CD14-positive monocyte (primary cell): Measurements from ENCODE around the gene PARG. TPM values are rescaled to one million over a fixed set of nuclear protein-coding genes. Genes with fewer than 3 reads are reported as not detected.

ENCODE experiments used
- DNase-seq, 3 donors: peaks; one replicate each; pipeline ENCODE4 v3.0.0-alpha.2; 2011 to 2022
- H2AFZ ChIP-seq: 2 replicates; pipeline ENCODE4 v1.6.0; 2012; ENCODE audit warnings: mild to moderate bottlenecking, low read depth, low read length, inconsistent platforms; ENCODE audit not compliant: insufficient read depth, poor library complexity, severe bottlenecking
- H3K27ac ChIP-seq, 2 donors: 1 replicate in 1 of 2; 2 replicates in 1 of 2; pipeline ENCODE4 v1.5.1; 2012 to 2013; ENCODE audit warnings: low read length in 2 of 2, control low read depth in 1 of 2, inconsistent platforms in 1 of 2, low read depth in 1 of 2, mild to moderate bottlenecking in 1 of 2
- H3K27me3 ChIP-seq, 2 donors: one replicate each; pipeline versions ENCODE4 v1.6.0 to v1.6.1; 2011 to 2013; ENCODE audit warnings: low read length in 2 of 2; ENCODE audit not compliant: control insufficient read depth in 2 of 2, insufficient read depth in 2 of 2
- H3K36me3 ChIP-seq, 2 donors: replicated peaks in 1 of 2; 1 replicate in 1 of 2; 2 replicates in 1 of 2; pipeline versions ENCODE4 v1.5.1 to v1.6.1; 2012 to 2013; ENCODE audit warnings: low read length in 2 of 2, control low read depth in 1 of 2, inconsistent platforms in 1 of 2, mild to moderate bottlenecking in 1 of 2; ENCODE audit not compliant: insufficient read depth in 2 of 2, control insufficient read depth in 1 of 2
- H3K4me1 ChIP-seq, 2 donors: 1 replicate in 1 of 2; 2 replicates in 1 of 2; pipeline versions ENCODE4 v1.5.1 to v1.6.1; 2012 to 2013; ENCODE audit warnings: low read length in 2 of 2, control low read depth in 1 of 2, inconsistent platforms in 1 of 2, mild to moderate bottlenecking in 1 of 2, moderate library complexity in 1 of 2; ENCODE audit not compliant: insufficient read depth in 2 of 2, control insufficient read depth in 1 of 2
- H3K4me2 ChIP-seq: replicated peaks from 2 replicates; pipeline ENCODE3; 2012; ENCODE audit warnings: low read length, moderate library complexity, mild to moderate bottlenecking; ENCODE audit not compliant: poor library complexity, severe bottlenecking; ENCODE audit errors: extremely low read depth
- H3K4me3 ChIP-seq, 3 experiments: fragments of 200-600 bp in 1 of 3; sonication (generic) in 1 of 3; replicated peaks in 1 of 3; 1 replicate in 2 of 3; 2 replicates in 1 of 3; pipeline ENCODE4 v1.5.1; 2011 to 2013; ENCODE audit warnings: low read length in 3 of 3, mild to moderate bottlenecking in 3 of 3, control low read depth in 2 of 3, low read depth in 2 of 3, inconsistent platforms in 1 of 3, moderate library complexity in 1 of 3
- H3K79me2 ChIP-seq: 2 replicates; pipeline ENCODE4 v1.6.0; 2012; ENCODE audit warnings: mild to moderate bottlenecking, control low read depth, inconsistent platforms, low read length, moderate library complexity; ENCODE audit not compliant: insufficient read depth
- H3K9ac ChIP-seq: 2 replicates; pipeline ENCODE4 v1.6.0; 2017; ENCODE audit warnings: low read length, mild to moderate bottlenecking; ENCODE audit not compliant: insufficient read depth, poor library complexity, severe bottlenecking
- H3K9me3 ChIP-seq, 2 donors: replicated peaks in 1 of 2; 1 replicate in 1 of 2; 2 replicates in 1 of 2; pipeline versions ENCODE4 v1.5.1 to v1.6.1; 2012 to 2013; ENCODE audit warnings: low read length in 2 of 2, control low read depth in 1 of 2; ENCODE audit not compliant: control insufficient read depth in 1 of 2, insufficient read depth in 1 of 2
- H4K20me1 ChIP-seq: 2 replicates; pipeline ENCODE4 v1.6.0; 2012; ENCODE audit warnings: mild to moderate bottlenecking, low read length, control low read depth, moderate library complexity; ENCODE audit not compliant: insufficient read depth
- H3K27ac Mint-ChIP-seq, 7 donors: one replicate each; pipeline ENCODE4 v1.8.0; 2020; ENCODE audit warnings: mild to moderate bottlenecking in 7 of 7, mixed read lengths in 7 of 7, moderate library complexity in 6 of 7, inconsistent platforms in 2 of 7
- H3K27me3 Mint-ChIP-seq, 3 donors: one replicate each; pipeline ENCODE4 v1.8.0; 2021 to 2022; ENCODE audit warnings: low read depth in 3 of 3, mild to moderate bottlenecking in 3 of 3, mixed read lengths in 3 of 3, moderate library complexity in 3 of 3, inconsistent platforms in 1 of 3
- H3K36me3 Mint-ChIP-seq, 2 donors: one replicate each; pipeline ENCODE4 v1.8.0; 2020; ENCODE audit warnings: mixed read lengths in 2 of 2, inconsistent platforms in 1 of 2, mild to moderate bottlenecking in 1 of 2
- H3K4me1 Mint-ChIP-seq: one replicate; pipeline ENCODE4 v1.8.0; 2020; ENCODE audit warnings: mild to moderate bottlenecking, mixed read lengths
- H3K4me3 Mint-ChIP-seq, 2 donors: one replicate each; pipeline ENCODE4 v1.8.0; 2020; ENCODE audit warnings: mild to moderate bottlenecking in 2 of 2, mixed read lengths in 2 of 2, moderate library complexity in 1 of 2
- H3K9me3 Mint-ChIP-seq, 7 donors: one replicate each; pipeline ENCODE4 v1.8.0; 2020 to 2022; ENCODE audit warnings: mixed read lengths in 7 of 7, mild to moderate bottlenecking in 6 of 7, moderate library complexity in 6 of 7, inconsistent platforms in 2 of 7
- CTCF ChIP-seq: fragments of 200-600 bp; IDR thresholded peaks from one replicate; pipeline ENCODE4 v1.8.0; 2022; ENCODE audit warnings: antibody characterized with exemption, mild to moderate bottlenecking
- WGBS: methylation state at CpG from one replicate; pipeline ENCODE4 v1.1.5; 2013; ENCODE audit warnings: missing lambda C conversion rate; ENCODE audit not compliant: insufficient coverage; 5-methylcytosine and 5-hydroxymethylcytosine counted together
- intact Hi-C, 2 donors: fragments of 100-400 bp; cut with micrococcal nuclease; formaldehyde crosslinking; loops; one replicate each; pipeline versions ENCODE4 v1.15.0 to v1.15.1; 2023
- polyA plus RNA-seq, 3 donors: library from polyadenylated mRNA; depleted of rRNA in 1 of 3; unstranded in 2 of 3; stranded (reverse) in 1 of 3; fragments of 300-500 nt in 2 of 3; fragments of >200 nt in 1 of 3; fragmentation: Illumina TruSeq in 2 of 3; gene quantifications; 1 replicate in 2 of 3; 2 replicates in 1 of 3; pipeline ENCODE4 v1.2.3, GENCODE V29; 2012 to 2021

The PARG gene
- polyA plus RNA-seq, 3 donors, result 6.3 to 8.0 (median 7.5) TPM

- Histone ChIP-seq H3K9ac (no peak overlapping the region), H3K4me2 (no peak overlapping the region), H2AFZ (no peak overlapping the region), H3K4me1 (no peaks in the 10 kb centered on the region), H3K4me3 (no peak overlapping the region), H3K9me3 (no peaks in the 10 kb centered on the region), H3K27ac (no peak overlapping the region), H3K36me3 (peaks cover 39 to 76% of the 10 kb centered on the region in 2 donors), H3K27me3 (no peaks in the 10 kb centered on the region), H4K20me1 (no peaks in the 10 kb centered on the region), H3K79me2 (no peaks in the 10 kb centered on the region)
- Mint-ChIP-seq H3K36me3 (peaks cover 72 to 76% of the 10 kb centered on the region in 2 donors), H3K27ac (peak overlapping the region in 1 of 7 donors; percentile 72), H3K4me3 (no peak overlapping the region), H3K9me3 (peaks cover 0 to 2% (median 0%) of the 10 kb centered on the region in 7 donors), H3K4me1 (peaks cover 4% of the 10 kb centered on the region), H3K27me3 (no peaks in the 10 kb centered on the region)
- no peak for DNase-seq
- 82% methylated on average over 6 of the region's 11 CpGs for WGBS
- intact Hi-C loops, result no loop called here
- no peak for TF ChIP-seq CTCF
These were observed 100.1 kb downstream of the PARG start for GRCh38 chr10:49841615-49842332.

- H3K79me2 ChIP-seq, result no peaks in the 10 kb centered on the region
- H2AFZ ChIP-seq, result no peak overlapping the region
- Mint-ChIP-seq H3K27ac (no peak overlapping the region), H3K9me3 (no peaks in the 10 kb centered on the region), H3K4me3 (no peak overlapping the region), H3K27me3 (no peaks in the 10 kb centered on the region), H3K4me1 (no peaks in the 10 kb centered on the region), H3K36me3 (peaks cover 55 to 57% of the 10 kb centered on the region in 2 donors)
- WGBS, result no CpG with 5 or more reads among the region's 1 CpG
- H3K4me3 ChIP-seq, result no peak overlapping the region
- H3K4me1 ChIP-seq, result no peaks in the 10 kb centered on the region
- peaks cover 43 to 89% of the 10 kb centered on the region in 2 donors for H3K36me3 ChIP-seq
- H3K9ac ChIP-seq, result no peak overlapping the region
- no peak for DNase-seq
- no peaks in the 10 kb centered on the region for H3K27me3 ChIP-seq
- no peak overlapping the region for H3K27ac ChIP-seq
- H3K9me3 ChIP-seq, result no peaks in the 10 kb centered on the region
- intact Hi-C loops, result no loop called here
- no peak overlapping the region for H3K4me2 ChIP-seq
- TF ChIP-seq CTCF, result no peak
- H4K20me1 ChIP-seq, result no peaks in the 10 kb centered on the region
These were observed 104.1 kb downstream of the PARG start for GRCh38 chr10:49837685-49838084.
